GM12892 (cell line): Measurements from ENCODE around the gene PDGFC.

Experiments used
- POLR2AphosphoS5 ChIP-seq: IDR thresholded peaks from 2 replicates; pipeline ENCODE4 v1.6.1; 2011; ENCODE audit warnings: low read depth, low read length, control low read depth
- TAF1 ChIP-seq: IDR thresholded peaks from 2 replicates; pipeline ENCODE4 v1.6.1; 2011; ENCODE audit warnings: low read depth, mild to moderate bottlenecking, control low read depth, low read length, borderline replicate concordance

DNA sequence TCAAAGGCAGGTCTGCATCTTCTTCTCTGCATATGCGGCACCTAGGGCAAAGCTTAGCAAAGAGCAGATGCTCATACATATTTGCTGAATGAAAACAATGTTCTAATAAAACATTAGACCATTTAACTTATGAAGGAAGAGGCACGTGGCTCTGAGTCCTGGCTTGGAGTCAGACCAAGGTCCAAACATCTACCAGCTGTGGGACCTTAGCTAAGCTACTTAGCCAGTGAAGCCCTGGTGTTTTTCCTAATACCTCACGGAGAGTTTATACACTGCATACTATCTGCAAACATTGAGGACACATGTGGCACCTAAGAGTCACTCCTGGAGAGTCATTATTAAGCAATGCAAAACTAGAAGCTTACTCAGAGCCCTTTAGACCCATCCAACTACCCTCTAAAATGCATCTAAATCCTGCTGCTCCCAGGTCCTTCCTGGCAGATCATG lies 9.0 kb downstream of the PDGFC start:
- TF ChIP-seq TAF1 (no peak), POLR2AphosphoS5 (no peak)
